Karpas-422 (cell line): Measurements from ENCODE around the gene CEP162. TPM values are rescaled to one million over a fixed set of nuclear protein-coding genes. Genes with fewer than 3 reads are reported as not detected.

Source experiments
- DNase-seq: peaks from one replicate; pipeline ENCODE4 v3.0.0-alpha.2; 2015
- H2AFZ ChIP-seq: fragments of 200-600 bp; sonication (generic); 2 replicates; pipeline ENCODE4 v1.6.1; 2014; ENCODE audit warnings: antibody characterized with exemption, low read length, mixed read lengths
- H3K27ac ChIP-seq: fragments of 200-600 bp; sonication (generic); 2 replicates; pipeline ENCODE4 v1.5.1; 2014; ENCODE audit warnings: mild to moderate bottlenecking, low read length, moderate library complexity
- H3K27me3 ChIP-seq: fragments of 200-600 bp; sonication (generic); 2 replicates; pipeline ENCODE4 v1.6.1; 2014; ENCODE audit warnings: low read length, mixed read lengths
- H3K36me3 ChIP-seq: fragments of 200-600 bp; sonication (generic); 2 replicates; pipeline ENCODE4 v1.6.1; 2014; ENCODE audit warnings: low read length, mixed read lengths; ENCODE audit not compliant: insufficient read depth
- H3K4me1 ChIP-seq: fragments of 200-600 bp; sonication (generic); 2 replicates; pipeline ENCODE4 v1.6.1; 2014; ENCODE audit warnings: mild to moderate bottlenecking, low read length, mixed read lengths
- H3K4me2 ChIP-seq: fragments of 200-600 bp; sonication (generic); 2 replicates; pipeline ENCODE4 v1.6.1; 2014; ENCODE audit warnings: low read length, low read depth, mild to moderate bottlenecking; ENCODE audit not compliant: poor library complexity, severe bottlenecking
- H3K4me3 ChIP-seq: fragments of 200-600 bp; sonication (generic); 2 replicates; pipeline ENCODE4 v1.5.1; 2014; ENCODE audit warnings: mild to moderate bottlenecking, antibody characterized with exemption, low read length, mixed read lengths
- H3K79me2 ChIP-seq: fragments of 200-600 bp; sonication (generic); 2 replicates; pipeline ENCODE4 v1.6.1; 2014; ENCODE audit warnings: mild to moderate bottlenecking, low read length, mixed read lengths
- H3K9ac ChIP-seq: fragments of 200-600 bp; sonication (generic); 2 replicates; pipeline ENCODE4 v1.6.0; 2014; ENCODE audit warnings: low read length
- H3K9me2 ChIP-seq: fragments of 200-600 bp; sonication (generic), shearing (Covaris generic); replicated peaks from 2 replicates; pipeline ENCODE4 v1.6.0; 2014; ENCODE audit warnings: mild to moderate bottlenecking, low read length, moderate library complexity; ENCODE audit not compliant: insufficient read depth
- H3K9me3 ChIP-seq: fragments of 300-700, 200-600 bp; sonication (generic); 2 replicates; pipeline ENCODE4 v1.6.1; 2014; ENCODE audit warnings: low read length, mixed read lengths
- H4K20me1 ChIP-seq: fragments of 200-600 bp; sonication (generic); 2 replicates; pipeline ENCODE4 v1.6.1; 2014; ENCODE audit warnings: mild to moderate bottlenecking, antibody characterized with exemption, low read length, low read depth; ENCODE audit not compliant: insufficient read depth
- total RNA-seq: library from RNA; depleted of rRNA; stranded (reverse); fragments of >200 nt; shearing (Covaris generic); gene quantifications from 2 replicates; pipeline ENCODE4 v1.2.3, GENCODE V29; 2014; ENCODE audit warnings: low replicate concordance; rRNA removed

CEP162 gene, protein sequence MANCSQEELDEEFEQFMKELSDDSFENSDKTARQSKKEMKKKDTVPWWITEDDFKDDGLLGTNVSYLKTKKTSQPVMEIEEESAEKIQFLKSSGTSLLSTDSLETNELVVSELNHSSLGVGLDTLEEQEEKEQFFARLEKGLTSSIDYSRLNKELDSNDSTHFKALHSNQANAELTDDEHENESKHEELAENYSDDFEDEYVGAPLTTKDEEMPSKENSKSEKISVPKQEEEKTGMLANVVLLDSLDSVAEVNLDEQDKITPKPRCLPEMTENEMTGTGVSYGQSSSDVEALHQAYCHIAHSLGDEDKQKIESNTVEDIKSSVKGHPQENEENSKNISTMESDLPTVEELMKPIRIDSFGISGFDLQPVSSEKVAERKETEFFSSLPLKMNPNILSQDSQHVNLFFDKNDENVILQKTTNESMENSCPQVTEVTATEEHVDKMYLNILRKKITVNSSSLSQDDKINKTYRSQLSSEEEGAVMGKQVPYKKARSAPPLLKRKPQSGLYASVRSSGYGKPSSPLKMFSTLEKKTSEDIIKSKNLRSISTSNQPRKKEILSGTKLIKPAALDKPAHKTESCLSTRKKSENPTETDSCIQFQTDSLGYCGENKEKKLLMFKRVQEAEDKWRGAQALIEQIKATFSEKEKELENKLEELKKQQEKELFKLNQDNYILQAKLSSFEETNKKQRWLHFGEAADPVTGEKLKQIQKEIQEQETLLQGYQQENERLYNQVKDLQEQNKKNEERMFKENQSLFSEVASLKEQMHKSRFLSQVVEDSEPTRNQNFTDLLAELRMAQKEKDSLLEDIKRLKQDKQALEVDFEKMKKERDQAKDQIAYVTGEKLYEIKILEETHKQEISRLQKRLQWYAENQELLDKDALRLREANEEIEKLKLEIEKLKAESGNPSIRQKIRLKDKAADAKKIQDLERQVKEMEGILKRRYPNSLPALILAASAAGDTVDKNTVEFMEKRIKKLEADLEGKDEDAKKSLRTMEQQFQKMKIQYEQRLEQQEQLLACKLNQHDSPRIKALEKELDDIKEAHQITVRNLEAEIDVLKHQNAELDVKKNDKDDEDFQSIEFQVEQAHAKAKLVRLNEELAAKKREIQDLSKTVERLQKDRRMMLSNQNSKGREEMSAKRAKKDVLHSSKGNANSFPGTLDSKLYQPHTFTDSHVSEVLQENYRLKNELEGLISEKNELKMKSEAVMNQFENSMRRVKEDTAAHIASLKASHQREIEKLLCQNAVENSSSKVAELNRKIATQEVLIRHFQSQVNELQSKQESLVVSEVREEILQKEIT (N-terminal part only)
- total RNA-seq: 3.8 and 7.5 TPM in 2 replicates

DNA sequence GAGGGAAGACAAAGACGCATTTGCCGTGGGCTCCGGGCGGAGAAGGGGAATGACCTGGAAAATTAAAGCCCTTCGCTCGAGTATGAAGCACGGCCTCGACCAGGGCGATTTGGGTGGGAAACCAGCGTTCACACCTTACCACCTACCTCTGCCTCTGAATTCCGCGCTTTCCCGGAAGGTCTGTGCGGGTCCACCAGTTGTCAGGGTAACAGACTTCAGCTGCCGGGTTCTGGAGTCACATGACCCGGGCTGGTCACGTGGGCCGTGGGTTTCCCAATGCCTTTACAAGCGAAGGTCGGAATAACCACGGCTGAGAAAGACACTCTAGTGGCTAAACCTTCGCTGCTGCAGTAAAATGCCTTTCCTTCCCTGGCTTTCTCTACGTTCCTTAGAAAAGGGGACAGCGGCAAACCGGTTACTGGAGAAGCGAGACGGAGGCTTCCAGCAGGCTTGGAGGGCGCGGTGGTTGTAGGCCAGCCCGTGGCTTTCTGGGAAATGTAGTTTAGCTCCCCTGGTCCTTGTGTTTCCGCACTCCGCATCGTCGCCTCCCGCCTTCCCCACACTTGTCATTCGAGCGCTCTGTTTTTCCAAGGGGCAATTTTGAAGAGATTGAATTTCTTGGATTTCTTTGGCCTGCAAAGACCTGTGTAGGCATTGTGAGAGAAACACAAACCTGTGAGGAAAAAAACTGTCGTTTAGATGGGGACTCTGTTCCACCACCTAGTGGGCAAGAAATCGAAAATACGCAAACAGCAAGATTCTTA lies at the start of gene CEP162:
CEP162 (minus strand) TSS at position 210 of the 764 bp plus-strand sequence. CDS start 1,250 bp downstream, outside the sequence.
- no peaks in the 10 kb centered on the region for H3K36me3 ChIP-seq
- peak within 1 kb of the TSS; percentile 98 for H2AFZ ChIP-seq
- peak; percentile 95 for DNase-seq

DNA sequence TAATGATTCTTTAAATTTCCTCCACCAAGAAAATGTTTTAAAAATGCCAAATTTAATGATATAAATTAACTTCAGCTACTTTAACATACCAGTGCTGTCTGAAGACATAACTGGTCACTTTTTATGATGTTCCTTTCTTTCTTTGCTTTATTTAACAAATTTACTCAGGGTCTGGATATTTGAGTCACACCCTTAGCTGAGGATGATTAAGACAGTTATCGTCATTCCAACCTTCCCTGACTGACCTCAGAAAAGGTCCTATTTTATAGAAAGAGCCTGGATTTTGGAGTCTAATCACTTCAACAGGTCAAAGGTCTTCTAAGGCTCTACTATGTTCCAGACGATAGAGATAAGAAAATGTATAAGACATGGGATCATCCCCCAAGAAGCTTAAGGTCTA lies 47.4 kb upstream of the CEP162 start:
- H3K4me3 ChIP-seq: no peak overlapping the region
- H3K4me1 ChIP-seq: no peaks in the 10 kb centered on the region
- DNase-seq: no peak
- no peaks in the 10 kb centered on the region for H3K9me3 ChIP-seq
- no peaks in the 10 kb centered on the region for H3K9me2 ChIP-seq
- no peaks in the 10 kb centered on the region for H3K36me3 ChIP-seq
- H2AFZ ChIP-seq: no peak overlapping the region
- no peaks in the 10 kb centered on the region for H3K27me3 ChIP-seq
- H3K79me2 ChIP-seq: no peaks in the 10 kb centered on the region
- H3K27ac ChIP-seq: no peak overlapping the region
- H4K20me1 ChIP-seq: no peaks in the 10 kb centered on the region
- H3K4me2 ChIP-seq: no peak overlapping the region
- H3K9ac ChIP-seq: no peak overlapping the region

More for the DNA sequence above, at the start of gene CEP162:
- Histone ChIP-seq H3K9me3 (no peaks in the 10 kb centered on the region), H3K27ac (no peak within 1 kb of the TSS), H3K79me2 (peaks cover 19% of the 10 kb centered on the region), H3K27me3 (0 out of 2 replicates have a peak, but pooled peaks cover 2% of the 10 kb centered on the region), H3K4me2 (peak within 1 kb of the TSS; percentile 93), H4K20me1 (no peaks in the 10 kb centered on the region), H3K9ac (peak within 1 kb of the TSS; percentile 83), H3K4me1 (peaks cover 17% of the 10 kb centered on the region), H3K4me3 (peak within 1 kb of the TSS; percentile 91), H3K9me2 (no peaks in the 10 kb centered on the region)

DNA sequence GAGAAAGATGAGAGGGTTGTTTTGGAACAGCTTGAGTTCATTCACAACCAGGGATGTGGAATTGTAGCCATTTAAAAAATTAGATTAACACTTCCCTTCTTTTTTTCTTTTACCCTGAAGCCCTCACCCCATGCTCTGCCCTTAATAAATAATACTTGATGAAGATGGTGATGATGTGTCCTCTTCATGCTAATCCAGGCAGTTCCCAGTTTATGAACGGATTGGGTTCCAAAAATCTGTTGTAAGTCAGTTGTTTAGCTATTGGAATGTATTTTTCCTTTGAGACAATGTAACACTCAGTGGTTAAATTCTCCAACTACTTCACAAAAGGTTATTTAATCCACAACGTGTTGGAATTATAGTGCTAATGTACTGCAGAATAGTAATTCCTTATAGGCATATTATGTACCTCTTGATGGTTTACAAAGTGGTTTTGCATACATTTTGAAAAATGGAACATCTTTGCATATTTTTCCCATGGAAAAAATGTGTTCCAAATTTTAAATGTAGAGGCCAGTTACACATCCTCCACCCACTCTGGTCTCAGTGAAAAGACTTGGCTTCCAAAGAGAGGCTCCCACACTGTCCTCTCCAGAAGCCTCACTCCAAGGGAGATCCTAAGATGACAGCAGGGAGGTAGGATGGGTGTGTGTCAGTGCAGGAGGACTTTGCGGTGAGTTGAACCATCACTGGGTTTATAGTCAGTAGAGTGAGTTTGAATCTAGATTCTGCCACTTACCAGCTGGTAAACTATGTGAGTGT lies 45.8 kb upstream of the CEP162 start:
- H4K20me1 ChIP-seq: no peaks in the 10 kb centered on the region
- DNase-seq: no peak
- H3K36me3 ChIP-seq: no peaks in the 10 kb centered on the region
- H3K79me2 ChIP-seq: no peaks in the 10 kb centered on the region
- no peak overlapping the region for H3K9ac ChIP-seq
- H3K9me2 ChIP-seq: no peaks in the 10 kb centered on the region
- no peaks in the 10 kb centered on the region for H3K4me1 ChIP-seq
- no peaks in the 10 kb centered on the region for H3K9me3 ChIP-seq
- H3K27ac ChIP-seq: no peak overlapping the region
- no peak overlapping the region for H3K4me2 ChIP-seq
- H3K4me3 ChIP-seq: no peak overlapping the region
- no peak overlapping the region for H2AFZ ChIP-seq
- H3K27me3 ChIP-seq: no peaks in the 10 kb centered on the region

DNA sequence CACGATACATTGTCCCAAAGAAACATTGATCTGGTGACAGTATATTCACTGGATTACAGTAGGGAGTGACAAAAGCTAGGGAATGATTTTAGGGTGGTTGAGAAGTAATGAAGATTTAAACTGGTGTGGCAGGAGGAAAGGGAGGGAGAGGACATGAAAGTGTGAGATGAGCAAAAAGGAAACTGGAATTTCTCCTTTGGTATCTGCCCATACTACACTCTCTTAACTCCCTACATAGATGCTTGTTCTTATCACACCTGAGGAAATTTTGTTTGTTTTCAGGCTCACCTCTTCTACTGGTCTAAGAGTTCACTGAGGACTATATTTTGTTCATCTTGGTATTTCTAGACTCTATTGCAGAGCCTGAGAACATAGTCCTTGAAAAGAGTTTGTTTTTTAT lies 44.9 kb upstream of the CEP162 start:
- Histone ChIP-seq H3K27me3 (no peaks in the 10 kb centered on the region), H3K4me3 (no peak overlapping the region), H3K79me2 (no peaks in the 10 kb centered on the region), H3K36me3 (no peaks in the 10 kb centered on the region), H4K20me1 (no peaks in the 10 kb centered on the region), H3K4me1 (no peaks in the 10 kb centered on the region), H3K4me2 (no peak overlapping the region), H3K9ac (no peak overlapping the region), H2AFZ (no peak overlapping the region), H3K27ac (no peak overlapping the region), H3K9me3 (no peaks in the 10 kb centered on the region), H3K9me2 (no peaks in the 10 kb centered on the region)
- no peak for DNase-seq

DNA sequence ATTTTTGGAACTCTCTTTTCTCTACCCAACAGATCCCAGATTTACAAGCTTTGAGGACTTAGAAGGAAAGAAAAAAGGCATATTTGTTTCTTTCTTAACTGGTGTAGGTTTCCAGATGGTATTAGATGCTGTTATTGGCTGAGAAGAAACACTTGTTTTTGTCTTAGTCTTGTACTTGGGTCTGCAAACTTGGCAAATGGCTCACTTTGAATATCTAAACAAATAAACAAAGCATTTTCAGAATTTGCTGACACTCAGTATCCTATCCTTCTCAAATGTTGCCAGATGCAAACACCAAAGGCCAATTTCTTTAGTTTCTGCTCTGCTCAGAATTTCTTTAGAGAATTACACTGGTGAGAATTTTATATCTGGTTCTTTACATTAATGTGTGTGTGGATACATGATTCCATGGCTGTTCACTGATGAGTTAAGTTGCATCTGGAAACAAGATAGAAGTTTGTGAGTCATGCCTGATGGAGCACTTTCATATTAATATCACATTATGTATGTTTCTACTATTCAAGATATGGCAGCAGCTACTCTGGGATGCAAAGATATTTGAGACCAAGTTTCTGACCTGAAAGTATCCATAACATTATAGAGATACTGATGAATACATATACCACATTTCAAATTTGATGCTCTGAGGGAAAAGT lies 43.7 kb upstream of the CEP162 start:
- Histone ChIP-seq H3K27ac (no peak overlapping the region), H3K4me2 (no peak overlapping the region), H3K9me2 (no peaks in the 10 kb centered on the region), H3K4me3 (no peak overlapping the region), H3K27me3 (no peaks in the 10 kb centered on the region), H4K20me1 (no peaks in the 10 kb centered on the region), H3K9ac (no peak overlapping the region), H3K79me2 (no peaks in the 10 kb centered on the region), H2AFZ (no peak overlapping the region), H3K9me3 (no peaks in the 10 kb centered on the region), H3K36me3 (no peaks in the 10 kb centered on the region), H3K4me1 (no peaks in the 10 kb centered on the region)
- DNase-seq: no peak

DNA sequence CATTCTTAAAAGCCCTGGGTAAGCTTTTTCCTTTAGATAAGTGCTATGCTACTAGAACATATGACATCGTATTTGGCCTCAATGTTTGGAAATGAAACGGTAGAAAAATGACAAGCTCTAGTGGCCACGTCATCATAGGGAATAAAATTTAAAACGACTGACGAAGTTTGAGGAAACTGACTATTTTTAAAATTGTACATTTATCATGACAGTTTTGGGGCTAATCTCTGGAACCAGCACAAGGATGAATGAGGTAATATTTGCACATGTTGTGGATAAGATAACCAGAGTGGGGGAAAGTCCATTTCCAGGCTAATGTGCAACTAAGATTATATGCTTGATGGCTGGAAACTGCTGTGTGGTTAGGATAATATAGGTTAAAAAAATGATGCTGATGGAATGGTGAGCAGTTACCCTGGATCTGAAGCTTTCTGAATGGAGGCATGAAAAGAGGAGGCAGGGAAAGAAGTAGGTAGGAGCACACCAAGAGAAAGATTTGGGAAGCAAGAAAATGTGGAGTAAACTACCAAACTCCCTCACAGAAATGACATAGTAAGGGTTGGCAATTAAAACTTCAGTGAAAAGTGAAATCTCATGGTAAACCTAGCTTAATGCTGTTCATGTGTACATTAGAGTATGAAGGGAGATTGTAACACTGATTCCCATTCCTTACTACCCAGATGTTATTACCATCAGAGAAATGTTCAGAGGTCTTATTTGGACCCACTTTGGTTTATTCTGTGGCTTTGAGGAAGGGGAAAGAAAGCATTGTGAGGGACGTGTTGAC lies 42.7 kb upstream of the CEP162 start:
- Histone ChIP-seq H3K27me3 (no peaks in the 10 kb centered on the region), H3K9ac (no peak overlapping the region), H4K20me1 (no peaks in the 10 kb centered on the region), H3K79me2 (no peaks in the 10 kb centered on the region), H2AFZ (no peak overlapping the region), H3K9me2 (no peaks in the 10 kb centered on the region), H3K4me1 (no peaks in the 10 kb centered on the region), H3K27ac (no peak overlapping the region), H3K4me3 (no peak overlapping the region), H3K9me3 (no peaks in the 10 kb centered on the region), H3K36me3 (no peaks in the 10 kb centered on the region), H3K4me2 (no peak overlapping the region)
- DNase-seq: no peak
